ENCODE data around the gene SPATC1L. TPM values are rescaled to one million over a fixed set of nuclear protein-coding genes. Genes with fewer than 3 reads are reported as not detected.
A peak's percentile ranks its signal among the peaks of the same experiment; 100 is the strongest.

SPATC1L gene
- total RNA-seq, 2 donors from 2014 or later, result 6.2 to 6.9 TPM

DNA sequence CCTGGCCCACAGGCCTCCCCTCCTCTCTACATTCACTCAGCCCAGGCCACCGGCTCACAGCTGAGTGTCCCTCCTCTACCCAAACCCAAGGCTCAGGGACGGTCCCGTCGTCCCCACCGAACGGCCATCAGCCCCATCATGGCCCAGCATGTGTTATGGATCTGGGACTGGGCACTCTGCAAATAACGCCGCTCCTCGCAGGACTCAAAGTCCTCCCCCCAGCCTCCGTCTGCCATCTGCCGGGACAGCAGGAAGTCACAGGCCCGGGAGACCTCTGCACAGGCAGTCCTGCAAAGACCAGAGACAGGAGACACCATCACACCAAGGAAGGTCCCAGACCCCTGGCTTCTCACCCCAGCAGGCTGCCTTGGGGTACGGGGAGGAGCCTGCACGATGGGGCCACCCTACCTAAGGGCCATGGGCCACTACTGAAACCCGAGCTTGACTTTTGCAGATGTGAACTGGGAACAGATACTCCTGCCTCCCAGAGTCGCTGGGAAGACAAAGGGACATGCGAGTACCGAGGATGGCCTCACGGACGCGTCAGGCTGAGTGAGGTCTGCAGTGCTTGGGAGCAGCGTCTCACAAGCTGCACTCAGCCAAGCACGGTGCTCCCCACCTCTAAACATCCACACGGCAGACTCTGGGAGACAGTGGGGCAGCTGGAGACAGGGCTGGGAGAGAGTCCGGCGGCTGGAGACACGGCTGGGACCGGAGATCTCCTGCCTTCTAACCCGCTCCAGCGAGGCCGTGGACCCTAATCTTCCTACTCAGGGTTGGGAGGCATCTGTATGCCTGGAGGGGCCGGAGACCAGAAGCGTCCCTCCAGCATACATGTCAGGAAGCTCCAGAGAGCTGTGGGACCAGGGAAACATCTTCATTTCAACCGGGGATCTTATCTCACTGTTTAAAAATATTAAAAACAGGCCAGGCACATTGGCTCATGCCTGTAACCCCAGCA, 10.4 kb upstream of the SPATC1L start:
- Histone ChIP-seq H3K9ac (ENCODE audit: low read depth in 2 of 2, low read length in 2 of 2) (no peak overlapping the region), H3K4me1 (no peaks in the 10 kb centered on the region), H3K27ac (no peak overlapping the region), H3K4me3 (no peak overlapping the region), H3K36me3 (peaks cover 19% of the 10 kb centered on the region), H3K27me3 (no peaks in the 10 kb centered on the region), H3K9me3 (no peaks in the 10 kb centered on the region)
- DNase-seq, result no peak
- intact Hi-C loops (cut with DNase I), result no loop called here
- TF ChIP-seq, protein P1, sequence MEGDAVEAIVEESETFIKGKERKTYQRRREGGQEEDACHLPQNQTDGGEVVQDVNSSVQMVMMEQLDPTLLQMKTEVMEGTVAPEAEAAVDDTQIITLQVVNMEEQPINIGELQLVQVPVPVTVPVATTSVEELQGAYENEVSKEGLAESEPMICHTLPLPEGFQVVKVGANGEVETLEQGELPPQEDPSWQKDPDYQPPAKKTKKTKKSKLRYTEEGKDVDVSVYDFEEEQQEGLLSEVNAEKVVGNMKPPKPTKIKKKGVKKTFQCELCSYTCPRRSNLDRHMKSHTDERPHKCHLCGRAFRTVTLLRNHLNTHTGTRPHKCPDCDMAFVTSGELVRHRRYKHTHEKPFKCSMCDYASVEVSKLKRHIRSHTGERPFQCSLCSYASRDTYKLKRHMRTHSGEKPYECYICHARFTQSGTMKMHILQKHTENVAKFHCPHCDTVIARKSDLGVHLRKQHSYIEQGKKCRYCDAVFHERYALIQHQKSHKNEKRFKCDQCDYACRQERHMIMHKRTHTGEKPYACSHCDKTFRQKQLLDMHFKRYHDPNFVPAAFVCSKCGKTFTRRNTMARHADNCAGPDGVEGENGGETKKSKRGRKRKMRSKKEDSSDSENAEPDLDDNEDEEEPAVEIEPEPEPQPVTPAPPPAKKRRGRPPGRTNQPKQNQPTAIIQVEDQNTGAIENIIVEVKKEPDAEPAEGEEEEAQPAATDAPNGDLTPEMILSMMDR (IDR thresholded peaks at IDR 0.05), result no peak

DNA sequence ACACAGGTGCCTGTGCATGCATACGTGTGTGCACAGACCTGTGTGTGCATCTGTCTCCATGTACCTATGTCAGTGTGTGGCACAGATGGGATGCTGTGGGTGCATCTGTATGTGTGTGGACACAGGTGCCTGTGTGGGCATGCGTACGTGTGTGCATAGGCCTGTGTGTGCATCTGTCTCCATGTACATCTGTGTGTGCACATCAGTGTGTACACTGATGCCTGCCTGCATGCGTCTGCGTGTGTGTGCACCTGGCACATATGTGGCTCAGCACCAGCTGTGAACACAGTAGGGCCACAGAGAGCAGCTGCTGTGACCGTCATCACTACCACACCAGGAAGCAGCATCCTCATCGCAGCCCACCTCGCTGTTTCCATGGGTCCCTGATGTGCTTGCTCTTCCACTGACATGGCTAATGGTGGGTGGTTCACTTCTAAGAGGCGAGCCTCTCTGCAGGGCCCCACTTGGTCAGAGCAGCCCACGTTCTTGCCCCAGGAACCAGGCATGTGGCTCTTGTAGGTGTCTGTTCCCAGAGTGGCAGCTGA, 9.6 kb upstream of the SPATC1L start:
- Histone ChIP-seq H3K4me3 (no peak overlapping the region), H3K36me3 (peaks cover 19% of the 10 kb centered on the region), H3K9me3 (no peaks in the 10 kb centered on the region), H3K27ac (no peak overlapping the region), H3K27me3 (no peaks in the 10 kb centered on the region), H3K4me1 (no peaks in the 10 kb centered on the region), H3K9ac (ENCODE audit: low read depth in 2 of 2, low read length in 2 of 2) (no peak overlapping the region)
- intact Hi-C loops (cut with DNase I), result no loop called here
- no peak for DNase-seq
- TF ChIP-seq, protein P1 (IDR thresholded peaks at IDR 0.05), result no peak

DNA sequence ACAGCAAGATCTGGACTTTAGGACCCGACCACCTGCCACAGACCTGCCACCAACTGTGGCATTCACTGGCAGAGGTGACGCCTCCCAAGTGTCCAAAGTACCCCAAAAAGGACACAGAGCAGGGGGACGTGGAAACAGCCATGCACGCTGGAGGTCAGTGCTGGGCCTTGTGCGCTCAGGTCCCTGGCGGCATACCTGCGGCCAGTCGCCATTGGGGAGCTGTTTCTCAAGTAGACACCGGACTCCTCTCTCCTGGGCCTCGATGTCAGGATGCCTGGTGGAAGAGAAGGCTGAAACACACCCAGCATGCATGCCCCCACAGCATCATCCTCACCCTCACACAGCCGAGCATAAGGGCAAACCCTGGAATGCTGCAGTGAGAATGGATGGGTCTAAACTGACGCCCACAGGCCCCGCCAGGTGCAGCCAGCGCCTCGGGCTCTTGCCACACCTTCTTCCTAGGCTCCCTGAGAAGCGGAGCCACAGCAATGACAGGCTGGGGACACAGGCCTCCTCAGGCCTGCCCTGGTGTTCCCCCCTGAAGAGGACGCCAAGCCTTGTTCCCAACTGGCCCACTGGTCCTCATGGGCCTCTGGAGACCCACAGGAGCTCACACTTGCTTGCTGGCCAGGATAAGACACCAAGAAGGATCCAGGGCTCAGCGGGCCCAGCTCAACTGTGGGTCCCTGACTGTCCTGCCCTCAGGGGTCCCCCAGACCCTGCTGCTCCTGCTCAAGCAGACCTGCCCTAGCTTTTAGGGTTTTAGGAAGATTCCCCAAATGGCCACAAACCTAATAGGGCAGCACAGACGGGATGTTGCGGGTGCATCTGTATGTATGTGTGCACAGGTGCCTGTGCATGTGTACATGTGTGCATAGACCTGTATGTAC, 7.7 kb upstream of the SPATC1L start:
- TF ChIP-seq, protein P1 (IDR thresholded peaks at IDR 0.05), result no peak
- H3K4me3 ChIP-seq, result no peak overlapping the region
- no peak overlapping the region for H3K9ac ChIP-seq (ENCODE audit: low read depth in 2 of 2, low read length in 2 of 2)
- peaks cover 18% of the 10 kb centered on the region for H3K36me3 ChIP-seq
- intact Hi-C loops (cut with DNase I), result no loop called here
- no peaks in the 10 kb centered on the region for H3K4me1 ChIP-seq
- H3K27me3 ChIP-seq, result no peaks in the 10 kb centered on the region
- no peak for DNase-seq
- no peaks in the 10 kb centered on the region for H3K9me3 ChIP-seq
- no peak overlapping the region for H3K27ac ChIP-seq

DNA sequence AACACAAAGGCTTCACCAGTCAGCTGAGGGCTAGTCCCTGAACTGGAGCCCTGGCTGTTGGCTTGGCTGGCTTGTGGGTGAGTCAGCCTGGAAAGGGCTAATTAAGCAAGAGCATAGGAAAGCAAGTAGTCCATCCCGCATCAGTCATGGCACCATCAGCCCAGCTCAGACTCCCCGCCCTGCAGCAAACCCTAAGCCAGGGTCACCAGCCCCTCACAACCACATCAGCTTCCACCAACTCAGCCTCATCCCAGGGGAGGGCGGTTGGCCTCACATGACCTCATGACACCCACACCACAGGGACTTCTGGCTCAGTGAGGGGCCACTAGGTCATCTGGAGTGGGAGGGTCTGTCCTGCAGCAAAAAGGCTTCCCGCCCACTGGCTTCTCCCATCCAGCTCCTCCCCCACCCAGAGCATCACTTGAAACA, 7.0 kb upstream of the SPATC1L start:
- TF ChIP-seq, protein P1 (IDR thresholded peaks at IDR 0.05), result no peak
- Histone ChIP-seq H3K27me3 (no peaks in the 10 kb centered on the region), H3K27ac (no peak overlapping the region), H3K36me3 (peaks cover 12% of the 10 kb centered on the region), H3K4me3 (no peak overlapping the region), H3K9me3 (no peaks in the 10 kb centered on the region), H3K4me1 (no peaks in the 10 kb centered on the region), H3K9ac (ENCODE audit: low read depth in 2 of 2, low read length in 2 of 2) (no peak overlapping the region)
- intact Hi-C loops (cut with DNase I), result no loop called here
- DNase-seq, result peak; percentile 18

DNA sequence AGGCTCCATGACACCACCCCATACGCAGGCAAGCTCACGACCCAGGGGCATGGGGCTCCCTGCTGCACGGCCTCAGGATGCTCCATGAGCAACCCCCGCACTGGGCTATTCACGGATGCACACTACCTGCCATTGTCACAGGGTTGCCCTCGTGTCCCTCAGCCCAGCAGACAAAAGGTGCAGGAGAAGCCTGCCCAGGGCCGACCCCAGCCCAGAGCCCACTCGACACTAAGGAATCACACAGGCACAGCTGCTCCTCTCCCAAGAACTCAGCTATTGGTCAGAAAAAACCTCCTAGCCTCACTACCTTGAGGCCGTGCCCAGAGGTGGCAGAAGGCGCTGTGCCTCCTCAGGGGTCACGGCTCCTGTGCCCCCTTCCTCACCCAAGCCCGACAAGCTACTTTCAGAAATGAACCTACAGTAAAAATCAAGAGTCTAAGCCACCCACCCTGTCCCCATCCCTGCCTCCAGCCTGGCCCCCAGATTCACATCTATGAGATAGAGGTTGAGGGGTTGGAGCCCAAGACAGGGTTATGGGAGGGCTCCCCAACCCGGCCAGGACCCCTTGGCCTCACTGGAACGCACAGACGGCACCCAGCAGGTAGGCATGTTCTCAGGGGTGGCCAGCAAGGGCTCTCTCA, 6.4 kb upstream of the SPATC1L start:
- Histone ChIP-seq H3K36me3 (peaks cover 10% of the 10 kb centered on the region), H3K9me3 (no peaks in the 10 kb centered on the region), H3K4me1 (no peaks in the 10 kb centered on the region), H3K27me3 (no peaks in the 10 kb centered on the region), H3K27ac (no peak overlapping the region), H3K4me3 (no peak overlapping the region), H3K9ac (ENCODE audit: low read depth in 2 of 2, low read length in 2 of 2) (no peak overlapping the region)
- intact Hi-C loops (cut with DNase I), result no loop called here
- DNase-seq, result peak; percentile 13
- TF ChIP-seq, protein P1 (IDR thresholded peaks at IDR 0.05), result no peak
